MM.1S (cell line): ENCODE results near the gene PFDN4.

Experiments used
- CTCF ChIP-seq: fragments of 300-600 bp; sonication (generic); IDR thresholded peaks from 2 replicates; pipeline ENCODE4 v1.5.1; 2016; ENCODE audit warnings: antibody characterized with exemption, low read length, mixed read lengths
- EZH2 ChIP-seq: fragments of 300-600 bp; sonication (generic); optimal IDR thresholded peaks from 2 replicates; pipeline ENCODE3; 2017; ENCODE audit warnings: low read depth, mild to moderate bottlenecking, antibody characterized with exemption, low read length, mixed read lengths
- EZH2phosphoT487 ChIP-seq: fragments of 300-600 bp; sonication (generic); IDR thresholded peaks from 2 replicates; pipeline ENCODE4 v1.6.1; 2018; ENCODE audit warnings: antibody characterized with exemption, low read length

GRCh38 chr20:54227241-54227640, 19.4 kb downstream of the PFDN4 start:
- TF ChIP-seq CTCF (no peak), EZH2 (no peak), EZH2phosphoT487 (no peak)
